G401 (cell line): Measurements from ENCODE around the gene CIZ1. TPM values are rescaled to one million over a fixed set of nuclear protein-coding genes. Genes with fewer than 3 reads are reported as not detected.
"Not testable (repeated sequence)": the region's sequence is repeated elsewhere in the genome, so short reads cannot be mapped to it uniquely, and the experiment has no call there.

Source experiments
- DNase-seq: peaks from one replicate; pipeline ENCODE4 v3.0.0-alpha.2; 2015; ENCODE audit warnings: low spot score
- in situ Hi-C: cut with HindIII; loops from 2 replicates; pipeline ENCODE4 v1.10.0; 2016; ENCODE audit warnings: low sequenced_read_pairs, mixed read lengths
- total RNA-seq: library from RNA; depleted of rRNA; stranded (reverse); fragments of >200 nt; shearing (Covaris generic); gene quantifications from 2 replicates; pipeline ENCODE4 v1.2.3, GENCODE V29; 2014

The CIZ1 gene
- total RNA-seq, 1 experiment from 2014 or later, result 17.5 TPM

- in situ Hi-C loops, result no loop called here
- DNase-seq, result no peak
Observed at GRCh38 chr9:128136816-128137793, 54.3 kb downstream of the CIZ1 start.

GRCh38 chr9:128135561-128135960 is 55.8 kb downstream of the CIZ1 start:
- in situ Hi-C loops, result not testable (repeated sequence)
- DNase-seq, result peak; percentile 24

GRCh38 chr9:128132139-128132538 is 59.2 kb downstream of the CIZ1 start:
- in situ Hi-C loops, DNase-seq: not testable (repeated sequence)

GRCh38 chr9:128131346-128131745 is 60.0 kb downstream of the CIZ1 start:
- in situ Hi-C loops, DNase-seq: not testable (repeated sequence)

- in situ Hi-C loops, DNase-seq: not testable (repeated sequence)
Observed at GRCh38 chr9:128130651-128131050, 60.7 kb downstream of the CIZ1 start.

- in situ Hi-C loops, DNase-seq: not testable (repeated sequence)
Observed at GRCh38 chr9:128129976-128130590, 61.3 kb downstream of the CIZ1 start.

GRCh38 chr9:128128836-128129590 is 62.4 kb downstream of the CIZ1 start:
- in situ Hi-C loops, result no loop called here
- peak; percentile 37 for DNase-seq

- in situ Hi-C loops, result no loop called here
- DNase-seq, result peak; percentile 94
Observed at GRCh38 chr9:128127990-128128835, 63.2 kb downstream of the CIZ1 start.

- in situ Hi-C loops, result no loop called here
- peak; percentile 82 for DNase-seq
Observed at GRCh38 chr9:128127568-128127989, 63.8 kb downstream of the CIZ1 start, which contains the start of gene PTGES2. Gene PTGES2, minus strand, starts transcription at chr9:128127729. Its CDS starts 12 bp downstream, at chr9:128127717.

GRCh38 chr9:128125580-128126354 is 65.6 kb downstream of the CIZ1 start:
- no peak for DNase-seq
- in situ Hi-C loops, result no loop called here

GRCh38 chr9:128124873-128125579 is 66.3 kb downstream of the CIZ1 start:
- peak; percentile 75 for DNase-seq
- in situ Hi-C loops, result no loop called here

GRCh38 chr9:128124451-128124850 is 66.9 kb downstream of the CIZ1 start:
- no peak for DNase-seq
- in situ Hi-C loops, result no loop called here

- no peak for DNase-seq
Observed at GRCh38 chr9:128123451-128124080, 67.8 kb downstream of the CIZ1 start.

GRCh38 chr9:128122809-128123175 is 68.6 kb downstream of the CIZ1 start:
- in situ Hi-C loops, result no loop called here
- DNase-seq, result no peak

More at GRCh38 chr9:128123451-128124080, 67.8 kb downstream of the CIZ1 start:
- in situ Hi-C loops, result no loop called here

- in situ Hi-C loops, result no loop called here
- no peak for DNase-seq
Observed at GRCh38 chr9:128121924-128122808, 69.2 kb downstream of the CIZ1 start.

GRCh38 chr9:128121466-128121810 is 69.9 kb downstream of the CIZ1 start:
- in situ Hi-C loops, result no loop called here

More at GRCh38 chr9:128121466-128121810, 69.9 kb downstream of the CIZ1 start:
- DNase-seq, result no peak
